Naive thymus-derived CD4-positive, alpha-beta T cell (primary cell): Measurements from ENCODE around the gene SRSF9. TPM values are rescaled to one million over a fixed set of nuclear protein-coding genes. Genes with fewer than 3 reads are reported as not detected.

ENCODE experiments used
- ATAC-seq: fragments of 150-1000 bp; cut with Tn5 transposase; 2 replicates; pipeline ENCODE4 v1.10.0; 2021; ENCODE audit warnings: mild to moderate bottlenecking, moderate library complexity
- CTCF ChIA-PET: fragments of 350-600 bp; sonication (Branson Sonifier 250); formaldehyde crosslinking; loops from one replicate; lab custom pipeline; 2021; ENCODE audit warnings: antibody characterized with exemption; lab: Charles Lee
- POLR2A ChIA-PET: fragments of 350-600 bp; sonication (Branson Sonifier 250); formaldehyde crosslinking; loops from one replicate; lab custom pipeline; 2021; ENCODE audit warnings: antibody characterized with exemption, inconsistent platforms; lab: Charles Lee
- DNase-seq, 9 donors: peaks; one replicate each; pipeline versions ENCODE4 v3.0.0 to v3.0.0-alpha.2; 2020 to 2022; ENCODE audit warnings: mixed read lengths in 1 of 9
- H3K27ac ChIP-seq: one replicate; pipeline ENCODE4 v1.7.0; 2013; ENCODE audit warnings: mild to moderate bottlenecking, low read depth, low read length, moderate library complexity
- H3K27me3 ChIP-seq, 2 donors: one replicate each; pipeline ENCODE4 v1.7.0; 2013; ENCODE audit warnings: low read length in 2 of 2, mild to moderate bottlenecking in 2 of 2, moderate library complexity in 2 of 2; ENCODE audit not compliant: control insufficient read depth in 2 of 2, insufficient read depth in 2 of 2
- H3K36me3 ChIP-seq, 3 experiments: 1 replicate in 2 of 3; 2 replicates in 1 of 3; pipeline ENCODE4 v1.7.0; 2013; ENCODE audit warnings: low read length in 3 of 3, mild to moderate bottlenecking in 3 of 3, moderate library complexity in 1 of 3; ENCODE audit not compliant: insufficient read depth in 3 of 3, control insufficient read depth in 2 of 3
- H3K4me1 ChIP-seq, 2 donors: one replicate each; pipeline ENCODE4 v1.7.0; 2013; ENCODE audit warnings: low read length in 2 of 2, mild to moderate bottlenecking in 2 of 2, moderate library complexity in 1 of 2; ENCODE audit not compliant: control insufficient read depth in 2 of 2, insufficient read depth in 2 of 2
- H3K4me3 ChIP-seq: 2 replicates; pipeline ENCODE4 v1.7.0; 2013; ENCODE audit warnings: mild to moderate bottlenecking, low read length
- H3K9me3 ChIP-seq, 3 experiments: 1 replicate in 2 of 3; 2 replicates in 1 of 3; pipeline ENCODE4 v1.7.0; 2013; ENCODE audit warnings: low read length in 3 of 3; ENCODE audit not compliant: control insufficient read depth in 2 of 3
- H3K27ac Mint-ChIP-seq, 9 donors: one replicate each; pipeline ENCODE4 v1.8.0; 2020 to 2022; ENCODE audit warnings: mixed read lengths in 9 of 9, mild to moderate bottlenecking in 8 of 9, moderate library complexity in 5 of 9, inconsistent platforms in 2 of 9
- H3K27me3 Mint-ChIP-seq, 5 donors: one replicate each; pipeline ENCODE4 v1.8.0; 2021 to 2022; ENCODE audit warnings: mixed read lengths in 5 of 5, mild to moderate bottlenecking in 1 of 5
- H3K36me3 Mint-ChIP-seq, 5 donors: one replicate each; pipeline ENCODE4 v1.8.0; 2020 to 2022; ENCODE audit warnings: mixed read lengths in 5 of 5, mild to moderate bottlenecking in 3 of 5, inconsistent platforms in 1 of 5
- H3K4me1 Mint-ChIP-seq, 7 donors: one replicate each; pipeline ENCODE4 v1.8.0; 2020 to 2022; ENCODE audit warnings: mixed read lengths in 7 of 7, mild to moderate bottlenecking in 3 of 7, inconsistent platforms in 1 of 7
- H3K4me3 Mint-ChIP-seq, 10 donors: one replicate each; pipeline ENCODE4 v1.8.0; 2020 to 2022; ENCODE audit warnings: mild to moderate bottlenecking in 10 of 10, mixed read lengths in 10 of 10, moderate library complexity in 6 of 10, inconsistent platforms in 2 of 10
- H3K9me3 Mint-ChIP-seq, 11 donors: one replicate each; pipeline ENCODE4 v1.8.0; 2020 to 2022; ENCODE audit warnings: mixed read lengths in 11 of 11, mild to moderate bottlenecking in 4 of 11, inconsistent platforms in 1 of 11, moderate library complexity in 1 of 11
- intact Hi-C, 2 donors: fragments of 100-400 bp; cut with micrococcal nuclease; formaldehyde crosslinking; loops; one replicate each; pipeline ENCODE4 v1.15.1; 2023
- polyA plus RNA-seq, 2 donors: library from polyadenylated mRNA; unstranded; fragments of 300-500 nt; fragmentation: Illumina TruSeq; gene quantifications; one replicate each; pipeline ENCODE4 v1.2.3, GENCODE V29; 2021
- total RNA-seq, 6 experiments: library from RNA in 5 of 6; stranded (reverse) in 5 of 6; gene quantifications; 1 replicate in 5 of 6; 2 replicates in 1 of 6; pipeline ENCODE4 v1.2.3 and lab custom pipeline; 2021 to 2026

Gene SRSF9
- total and polyA plus RNA-seq, 7 experiments from 2014 or later = 136 to 191 (median 148) TPM

DNA sequence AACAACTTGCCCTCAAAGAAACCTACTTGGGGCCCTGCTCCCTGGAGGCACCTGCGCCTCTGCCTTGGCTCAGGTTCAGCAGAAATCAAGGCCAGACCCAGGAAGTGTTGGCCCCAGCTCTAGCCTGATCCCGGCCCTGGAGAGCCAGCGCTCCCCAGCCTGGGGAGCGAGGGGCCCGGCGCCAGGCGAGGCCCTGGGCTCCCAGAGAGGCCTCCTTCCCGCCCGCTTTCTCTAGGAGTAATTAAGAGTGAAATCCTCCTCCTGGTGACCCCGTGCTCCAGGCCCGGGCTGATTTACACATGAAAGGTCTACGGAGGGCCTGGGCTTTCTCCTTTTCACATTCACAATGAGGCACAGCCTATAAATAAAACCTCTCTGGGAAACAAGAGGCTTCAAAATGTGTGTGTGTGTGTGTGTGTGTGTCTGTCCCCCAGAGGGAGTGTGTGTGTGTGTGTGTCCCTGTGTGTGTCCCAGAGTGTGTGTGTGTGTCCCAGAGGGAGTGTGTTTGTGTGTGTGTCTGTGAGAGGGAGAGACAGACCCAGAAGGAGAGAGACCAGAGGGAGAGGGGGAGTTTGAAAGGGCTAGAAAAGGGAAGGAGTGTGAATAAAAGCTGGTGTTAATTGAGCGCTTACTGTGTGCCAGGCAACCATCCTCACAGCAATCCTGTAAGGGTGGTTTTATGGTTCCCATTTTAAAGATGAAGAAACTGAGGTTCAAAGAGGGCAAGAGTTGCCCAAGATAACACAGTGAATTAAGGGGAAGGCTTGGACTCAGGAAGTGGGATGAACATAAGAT, 55.5 kb downstream of the SRSF9 start:
- H3K4me1 Mint-ChIP-seq = no peaks in the 10 kb centered on the region
- H3K9me3 ChIP-seq = no peaks in the 10 kb centered on the region
- H3K27me3 Mint-ChIP-seq = peaks cover 0 to 12% (median 5%) of the 10 kb centered on the region in 5 donors
- no peaks in the 10 kb centered on the region for H3K27me3 ChIP-seq
- CTCF ChIA-PET = no interaction called here
- no peaks in the 10 kb centered on the region for H3K36me3 Mint-ChIP-seq
- no peaks in the 10 kb centered on the region for H3K36me3 ChIP-seq
- H3K4me1 ChIP-seq = no peaks in the 10 kb centered on the region
- DNase-seq (no peak), ATAC-seq (no peak)
- POLR2A ChIA-PET = no interaction called here
- no peak overlapping the region for H3K27ac ChIP-seq
- no peak overlapping the region for H3K4me3 Mint-ChIP-seq
- H3K27ac Mint-ChIP-seq = peak overlapping the region in 1 of 9 donors; percentile 36
- H3K9me3 Mint-ChIP-seq = no peaks in the 10 kb centered on the region
- no peak overlapping the region for H3K4me3 ChIP-seq
- intact Hi-C loops = no loop called here

DNA sequence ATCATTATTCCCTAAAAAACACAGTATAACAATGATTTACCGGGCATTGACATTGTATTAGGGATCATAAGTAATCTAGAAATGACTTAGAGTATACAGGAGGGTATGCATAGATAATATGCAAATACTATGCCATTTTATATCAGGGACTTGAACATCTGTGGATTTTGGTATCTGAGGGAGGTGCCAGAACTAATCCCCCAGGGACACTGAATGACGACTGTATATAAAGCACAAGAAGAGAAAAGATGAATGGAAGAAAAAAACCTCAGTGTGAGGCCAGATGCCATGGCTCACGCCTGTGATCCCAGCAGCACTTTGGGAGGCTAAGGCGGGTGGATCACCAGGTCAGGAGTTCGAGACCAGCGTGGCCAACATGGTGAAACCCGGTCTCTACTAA, 57.1 kb downstream of the SRSF9 start:
- H3K27me3 ChIP-seq = no peaks in the 10 kb centered on the region
- Mint-ChIP-seq H3K4me1 (no peaks in the 10 kb centered on the region), H3K27ac (no peak overlapping the region), H3K4me3 (no peak overlapping the region), H3K36me3 (no peaks in the 10 kb centered on the region), H3K9me3 (no peaks in the 10 kb centered on the region), H3K27me3 (peaks cover 0 to 9% (median 5%) of the 10 kb centered on the region in 5 donors)
- H3K27ac ChIP-seq = no peak overlapping the region
- ATAC-seq (no peak), DNase-seq (no peak)
- H3K9me3 ChIP-seq = no peaks in the 10 kb centered on the region
- intact Hi-C loops = no loop called here
- ChIA-PET CTCF (no interaction called here), POLR2A (no interaction called here)
- no peaks in the 10 kb centered on the region for H3K4me1 ChIP-seq
- H3K4me3 ChIP-seq = no peak overlapping the region
- H3K36me3 ChIP-seq = no peaks in the 10 kb centered on the region

Other genes with a start within 250 kb of the SRSF9 start
- 100 to 1,000 TPM; 103 to 202 (median 158) TPM for gene PXN, start 204.0 kb downstream of the SRSF9 start, total RNA-seq
- gene PXN, start 204.0 kb downstream of the SRSF9 start, polyA plus RNA-seq = 100 to 1,000 TPM in 1 of 2 donors, 10 to 100 TPM in 1; 84.3 to 114 TPM
- over 10,000 TPM in 2 of 5 experiments, 1,000 to 10,000 TPM in 3; 3,296 to 19,276 (median 7,985) TPM for gene RNU4-2, start 177.8 kb downstream of the SRSF9 start, total RNA-seq
- gene RNU4-2, start 177.8 kb downstream of the SRSF9 start, polyA plus RNA-seq = not detected
- 1,000 to 10,000 TPM in 3 of 5 experiments, 100 to 1,000 TPM in 2; 319 to 3,107 (median 1,510) TPM for gene RNU4-1, start 176.5 kb downstream of the SRSF9 start, total RNA-seq
- gene RNU4-1, start 176.5 kb downstream of the SRSF9 start, polyA plus RNA-seq = not detected
- 1 to 10 TPM; 1.6 to 6.0 (median 4.0) TPM for gene SIRT4, start 167.4 kb downstream of the SRSF9 start, total RNA-seq
- 1 to 10 TPM; 3.1 TPM for gene SIRT4, start 167.4 kb downstream of the SRSF9 start, polyA plus RNA-seq
- gene PLA2G1B, start 142.0 kb downstream of the SRSF9 start, total RNA-seq = 1 to 10 TPM in 1 of 5 experiments, not detected in 4; 1.5 TPM
- under 1 TPM in 1 of 2 donors, not detected in 1; 0.92 TPM for gene PLA2G1B, start 142.0 kb downstream of the SRSF9 start, polyA plus RNA-seq
- gene MSI1, start 100.6 kb downstream of the SRSF9 start, total RNA-seq = not detected
- not detected for gene MSI1, start 100.6 kb downstream of the SRSF9 start, polyA plus RNA-seq
- 100 to 1,000 TPM; 118 to 270 (median 130) TPM for gene COX6A1, start 31.6 kb downstream of the SRSF9 start, total RNA-seq
- gene COX6A1, start 31.6 kb downstream of the SRSF9 start, polyA plus RNA-seq = 100 to 1,000 TPM; 648 to 782 TPM
- 10 to 100 TPM; 15.9 to 38.0 (median 19.6) TPM for gene TRIAP1, start 23.4 kb downstream of the SRSF9 start, total RNA-seq
- 10 to 100 TPM; 47.9 to 55.1 TPM for gene TRIAP1, start 23.4 kb downstream of the SRSF9 start, polyA plus RNA-seq
- 10 to 100 TPM; 21.8 to 30.6 (median 26.9) TPM for gene GATC, start 23.3 kb downstream of the SRSF9 start, total RNA-seq
- gene GATC, start 23.3 kb downstream of the SRSF9 start, polyA plus RNA-seq = 10 to 100 TPM; 14.4 to 19.7 TPM
- gene DYNLL1, start 26.4 kb upstream of the SRSF9 start, total RNA-seq = 100 to 1,000 TPM in 1 of 5 experiments, 10 to 100 TPM in 4; 35.0 to 301 (median 72.7) TPM
- 100 to 1,000 TPM; 197 to 243 TPM for gene DYNLL1, start 26.4 kb upstream of the SRSF9 start, polyA plus RNA-seq
- 10 to 100 TPM; 11.3 to 26.1 (median 23.5) TPM for gene COQ5, start 59.4 kb upstream of the SRSF9 start, total RNA-seq
- gene COQ5, start 59.4 kb upstream of the SRSF9 start, polyA plus RNA-seq = 10 to 100 TPM; 36.7 to 49.0 TPM
- gene RNF10, start 64.6 kb upstream of the SRSF9 start, total RNA-seq = 100 to 1,000 TPM; 171 to 361 (median 205) TPM
- gene RNF10, start 64.6 kb upstream of the SRSF9 start, polyA plus RNA-seq = 100 to 1,000 TPM in 1 of 2 donors, 10 to 100 TPM in 1; 95.1 to 155 TPM
- 10 to 100 TPM; 42.9 to 86.8 (median 59.0) TPM for gene POP5, start 111.7 kb upstream of the SRSF9 start, total RNA-seq
- gene POP5, start 111.7 kb upstream of the SRSF9 start, polyA plus RNA-seq = 100 to 1,000 TPM; 116 to 141 TPM
- under 1 TPM in 1 of 5 experiments, not detected in 4; 0.24 TPM for gene CABP1, start 170.9 kb upstream of the SRSF9 start, total RNA-seq
- not detected for gene CABP1, start 170.9 kb upstream of the SRSF9 start, polyA plus RNA-seq
- gene MLEC, start 217.4 kb upstream of the SRSF9 start, total RNA-seq = 100 to 1,000 TPM in 1 of 5 experiments, 10 to 100 TPM in 4; 27.6 to 132 (median 57.6) TPM
- gene MLEC, start 217.4 kb upstream of the SRSF9 start, polyA plus RNA-seq = 10 to 100 TPM; 24.5 to 41.6 TPM
- 10 to 100 TPM; 10.9 to 26.7 (median 18.8) TPM for gene UNC119B, start 240.7 kb upstream of the SRSF9 start, total RNA-seq
- 10 to 100 TPM; 10.6 to 12.5 TPM for gene UNC119B, start 240.7 kb upstream of the SRSF9 start, polyA plus RNA-seq